ENCODE results near the gene C19orf38. TPM values are rescaled to one million over a fixed set of nuclear protein-coding genes. Genes with fewer than 3 reads are reported as not detected.

The C19orf38 gene
- total and polyA plus RNA-seq, 2 of the 4 experiments (the other 2 are of a cell fraction), result 0.18 to 0.19 TPM

Small RNA genes within 50 kb of the gene (microRNA-seq; reads per million reads assigned to microRNA genes)
- 3.7 to 9.3 reads per million in 2 experiments for gene MIR199A1 (ENCODE audit: insufficient read depth in 1 of 2, insufficient read length in 1 of 2, unreplicated experiment in 1 of 2)
- 0 to 4.1 reads per million in 2 experiments for gene MIR6793 (ENCODE audit: insufficient read depth in 1 of 2, insufficient read length in 1 of 2, unreplicated experiment in 1 of 2)

Small RNA genes within 50 kb of the gene (small RNA-seq; reads per million reads assigned to genes)
- gene MIR199A1 (0.39 to 12.8 (median 3.6) reads per million in 5 experiments), gene MIR6793 (0 to 0.68 (median 0) reads per million in 5 experiments)

Other genes starting within 250 kb of the C19orf38 start
- 25.8 and 28.5 TPM in 2 replicates for gene SLC44A2, start 222.9 kb upstream of the C19orf38 start, total RNA-seq (2012; rRNA removed)
- 62.1 and 62.9 TPM in 2 replicates for gene SLC44A2, start 222.9 kb upstream of the C19orf38 start, polyA plus RNA-seq (2012; rRNA removed)
- 95.3 and 120 TPM in 2 replicates for gene ILF3, start 194.1 kb upstream of the C19orf38 start, total RNA-seq (2012; rRNA removed)
- gene ILF3, start 194.1 kb upstream of the C19orf38 start, polyA plus RNA-seq (2012; rRNA removed), result 155 and 166 TPM in 2 replicates
- gene QTRT1, start 147.0 kb upstream of the C19orf38 start, total RNA-seq (2012; rRNA removed), result 18.6 and 19.9 TPM in 2 replicates
- 51.8 and 63.3 TPM in 2 replicates for gene QTRT1, start 147.0 kb upstream of the C19orf38 start, polyA plus RNA-seq (2012; rRNA removed)
- gene DNM2, start 130.3 kb upstream of the C19orf38 start, total RNA-seq (2012; rRNA removed), result 55.0 and 55.6 TPM in 2 replicates
- gene DNM2, start 130.3 kb upstream of the C19orf38 start, polyA plus RNA-seq (2012; rRNA removed), result 74.2 and 74.6 TPM in 2 replicates
- gene TMED1, start 12.2 kb upstream of the C19orf38 start, total RNA-seq (2012; rRNA removed), result 32.8 and 37.6 TPM in 2 replicates
- gene TMED1, start 12.2 kb upstream of the C19orf38 start, polyA plus RNA-seq (2012; rRNA removed), result 41.4 and 46.3 TPM in 2 replicates
- 17.2 and 20.3 TPM in 2 replicates for gene CARM1, start 23.1 kb downstream of the C19orf38 start, total RNA-seq (2012; rRNA removed)
- gene CARM1, start 23.1 kb downstream of the C19orf38 start, polyA plus RNA-seq (2012; rRNA removed), result 67.1 and 72.1 TPM in 2 replicates
- gene YIPF2, start 80.2 kb downstream of the C19orf38 start, total RNA-seq (2012; rRNA removed), result 53.6 and 61.5 TPM in 2 replicates
- gene YIPF2, start 80.2 kb downstream of the C19orf38 start, polyA plus RNA-seq (2012; rRNA removed), result 78.0 and 110 TPM in 2 replicates
- 13.4 and 13.9 TPM in 2 replicates for gene TIMM29, start 80.4 kb downstream of the C19orf38 start, total RNA-seq (2012; rRNA removed)
- 9.3 and 10.8 TPM in 2 replicates for gene TIMM29, start 80.4 kb downstream of the C19orf38 start, polyA plus RNA-seq (2012; rRNA removed)
- 41.4 and 53.3 TPM in 2 replicates for gene SMARCA4, start 112.6 kb downstream of the C19orf38 start, total RNA-seq (2012; rRNA removed)
- 73.6 and 85.6 TPM in 2 replicates for gene SMARCA4, start 112.6 kb downstream of the C19orf38 start, polyA plus RNA-seq (2012; rRNA removed)
- 40.5 and 45.2 TPM in 2 replicates for gene LDLR, start 241.0 kb downstream of the C19orf38 start, total RNA-seq (2012; rRNA removed)
- 53.8 and 61.2 TPM in 2 replicates for gene LDLR, start 241.0 kb downstream of the C19orf38 start, polyA plus RNA-seq (2012; rRNA removed)

Data from IMR-90 (cell line).